GM12878 (cell line): ENCODE results near the gene SF3A1. TPM values are rescaled to one million over a fixed set of nuclear protein-coding genes. Genes with fewer than 3 reads are reported as not detected.

Experiments used
- CBFB ChIP-seq: IDR thresholded peaks from 2 replicates; pipeline ENCODE4 v1.6.1; 2016; ENCODE audit warnings: antibody characterized with exemption, low read depth
- CHD4 ChIP-seq: fragments of 200-600 bp; sonication (generic); IDR thresholded peaks from 2 replicates; pipeline ENCODE4 v1.6.1; 2016; ENCODE audit warnings: mild to moderate bottlenecking
- CREM ChIP-seq: IDR thresholded peaks from 2 replicates; pipeline ENCODE4 v1.6.1; 2014; ENCODE audit warnings: antibody characterized with exemption, low read depth
- DPF2 ChIP-seq: fragments of 450-650 bp; IDR thresholded peaks from 2 replicates; pipeline ENCODE4 v1.6.1; 2017; ENCODE audit warnings: mild to moderate bottlenecking
- IRF5 ChIP-seq: fragments of 450-650 bp; IDR thresholded peaks from 2 replicates; pipeline ENCODE4 v1.6.1; 2017; ENCODE audit warnings: borderline replicate concordance
- KAT2A ChIP-seq: conservative IDR thresholded peaks from 2 replicates; pipeline ENCODE4 v1.6.1; 2011; ENCODE audit warnings: low read depth, low read length; ENCODE audit not compliant: control insufficient read depth
- MXI1 ChIP-seq: fragments of 150-350 bp; IDR thresholded peaks from 2 replicates; pipeline ENCODE4 v1.6.1; 2011; ENCODE audit warnings: low read depth, mild to moderate bottlenecking, inconsistent platforms, low read length, improper control_type of control experiment
- NR2C1 ChIP-seq: fragments of 450-650 bp; IDR thresholded peaks from 2 replicates; pipeline ENCODE4 v1.6.1; 2017; ENCODE audit warnings: antibody characterized with exemption, mild to moderate bottlenecking, moderate library complexity
- RAD51 ChIP-seq: fragments of 450-650 bp; IDR thresholded peaks from 2 replicates; pipeline ENCODE4 v1.6.1; 2016; ENCODE audit warnings: moderate library complexity, mild to moderate bottlenecking, inconsistent platforms
- RB1 ChIP-seq: fragments of 450-650 bp; formaldehyde crosslinking; IDR thresholded peaks from 2 replicates; pipeline ENCODE4 v1.6.1; 2017; ENCODE audit warnings: mild to moderate bottlenecking, borderline replicate concordance
- SRF ChIP-seq, 2 experiments: IDR thresholded peaks; 2 replicates each; pipeline ENCODE4 v1.6.1; 2011; ENCODE audit warnings: low read depth in 2 of 2, low read length in 2 of 2, mild to moderate bottlenecking in 1 of 2, moderate library complexity in 1 of 2
- ZBTB33 ChIP-seq: fragments of 450-650 bp; IDR thresholded peaks from 2 replicates; pipeline ENCODE4 v1.6.1; 2017; ENCODE audit warnings: mild to moderate bottlenecking
- ZBTB40 ChIP-seq: fragments of 450-650 bp; IDR thresholded peaks from 2 replicates; pipeline ENCODE4 v1.6.1; 2016; ENCODE audit warnings: mild to moderate bottlenecking, moderate library complexity, borderline replicate concordance
- ZNF217 ChIP-seq: fragments of 450-650 bp; IDR thresholded peaks from 2 replicates; pipeline ENCODE4 v1.6.1; 2017; ENCODE audit warnings: antibody characterized with exemption, mild to moderate bottlenecking
- polyA plus RNA-seq, 11 experiments: library from polyadenylated mRNA; depleted of rRNA in 4 of 11; unstranded in 6 of 11; stranded (reverse) in 5 of 11; fragments of >200 nt; fragmentation: Nextera tagmentation in 4 of 11; fragmentation: Illumina TruSeq in 1 of 11; extraction: Ambion mirVana in 4 of 11; extraction: Trizol in 1 of 11; gene quantifications; 1 replicate in 1 of 11; 2 replicates in 10 of 11; pipeline versions ENCODE4 v1.2.1 to v1.2.3, GENCODE V29; 2011 to 2016; ENCODE audit warnings: inconsistent platforms in 2 of 11, missing spikeins in 2 of 11, low read depth in 1 of 11
- total RNA-seq, 4 experiments: library from RNA; depleted of rRNA in 3 of 4; stranded (reverse); fragments of >200 nt in 3 of 4; fragmentation: Illumina TruSeq in 1 of 4; extraction: Trizol in 1 of 4; gene quantifications; 2 replicates each; pipeline versions ENCODE4 v1.2.1 to v1.2.3, GENCODE V29; 2013 to 2021
- TF ChIP-seq, protein P1 (sequence below): IDR thresholded peaks from 2 replicates; pipeline ENCODE4 v1.6.1; 2011; ENCODE audit warnings: mild to moderate bottlenecking, low read depth, low read length, moderate library complexity; ENCODE audit not compliant: insufficient replicate concordance
- TF ChIP-seq, protein P2 (sequence below): IDR thresholded peaks from 2 replicates; pipeline ENCODE4 v1.6.1; 2011; ENCODE audit warnings: borderline replicate concordance, low read depth, mild to moderate bottlenecking, moderate library complexity, low read length; ENCODE audit not compliant: insufficient read depth, poor library complexity, severe bottlenecking

Gene SF3A1
- total and polyA plus RNA-seq, 10 of the 15 experiments (the other 5 are each of a cell fraction or from before 2014, with no cell fraction given) = 10.4 to 239 (median 46.0) TPM

- TF ChIP-seq, protein P1, sequence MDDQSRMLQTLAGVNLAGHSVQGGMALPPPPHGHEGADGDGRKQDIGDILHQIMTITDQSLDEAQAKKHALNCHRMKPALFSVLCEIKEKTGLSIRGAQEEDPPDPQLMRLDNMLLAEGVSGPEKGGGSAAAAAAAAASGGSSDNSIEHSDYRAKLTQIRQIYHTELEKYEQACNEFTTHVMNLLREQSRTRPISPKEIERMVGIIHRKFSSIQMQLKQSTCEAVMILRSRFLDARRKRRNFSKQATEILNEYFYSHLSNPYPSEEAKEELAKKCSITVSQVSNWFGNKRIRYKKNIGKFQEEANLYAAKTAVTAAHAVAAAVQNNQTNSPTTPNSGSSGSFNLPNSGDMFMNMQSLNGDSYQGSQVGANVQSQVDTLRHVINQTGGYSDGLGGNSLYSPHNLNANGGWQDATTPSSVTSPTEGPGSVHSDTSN = no peak
- TF ChIP-seq NR2C1 (0 out of 2 replicates have a peak, but pooled peaks have one; percentile 31), CBFB (peak; percentile 55; the same call in 1 of the 2 replicates), MXI1 (peak; percentile 96), CREM (peak; percentile 95), RAD51 (no peak), ZBTB33 (no peak), KAT2A (no peak), ZBTB40 (peak; percentile 84), CHD4 (no peak), ZNF217 (no peak), RB1 (peak; percentile 86; the same call in 1 of the 2 replicates), DPF2 (peak; percentile 77), IRF5 (no peak), SRF (IDR thresholded peaks at IDR 0.05; ENCODE audit: low read depth in 2 of 2, low read length in 2 of 2) (peak in 1 of 2 experiments; percentile 61; a peak in 1 of 4 replicates)
- TF ChIP-seq, protein P2, sequence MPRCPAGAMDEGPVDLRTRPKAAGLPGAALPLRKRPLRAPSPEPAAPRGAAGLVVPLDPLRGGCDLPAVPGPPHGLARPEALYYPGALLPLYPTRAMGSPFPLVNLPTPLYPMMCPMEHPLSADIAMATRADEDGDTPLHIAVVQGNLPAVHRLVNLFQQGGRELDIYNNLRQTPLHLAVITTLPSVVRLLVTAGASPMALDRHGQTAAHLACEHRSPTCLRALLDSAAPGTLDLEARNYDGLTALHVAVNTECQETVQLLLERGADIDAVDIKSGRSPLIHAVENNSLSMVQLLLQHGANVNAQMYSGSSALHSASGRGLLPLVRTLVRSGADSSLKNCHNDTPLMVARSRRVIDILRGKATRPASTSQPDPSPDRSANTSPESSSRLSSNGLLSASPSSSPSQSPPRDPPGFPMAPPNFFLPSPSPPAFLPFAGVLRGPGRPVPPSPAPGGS = no peak
Observed at GRCh38 chr22:30356449-30357235, at the start of gene SF3A1, which contains the start of gene CCDC157 (continued).
